Lower lobe of right lung (tissue), 2 donors: Measurements from ENCODE around the gene GMDS. TPM values are rescaled to one million over a fixed set of nuclear protein-coding genes. Genes with fewer than 3 reads are reported as not detected.

ENCODE experiments used
- ATAC-seq, 2 donors: fragments of 200-7000 bp; cut with Tn5 transposase; one replicate each; pipeline ENCODE4 v1.9.1; 2020 to 2022; ENCODE audit warnings: mild to moderate bottlenecking in 2 of 2, moderate library complexity in 2 of 2
- DNase-seq: peaks from one replicate; pipeline ENCODE4 v3.0.0-alpha.2; 2020
- H3K27ac ChIP-seq: fragments of 200-600 bp; one replicate; pipeline ENCODE4 v1.8.0; 2022
- H3K27me3 ChIP-seq: fragments of 200-600 bp; one replicate; pipeline ENCODE4 v1.8.0; 2022; ENCODE audit warnings: low read depth
- H3K36me3 ChIP-seq: fragments of 200-600 bp; one replicate; pipeline ENCODE4 v1.8.0; 2022; ENCODE audit warnings: mild to moderate bottlenecking
- H3K4me1 ChIP-seq: fragments of 200-600 bp; one replicate; pipeline ENCODE4 v1.8.0; 2022
- H3K4me3 ChIP-seq: fragments of 200-600 bp; one replicate; pipeline ENCODE4 v1.8.0; 2022; ENCODE audit warnings: mild to moderate bottlenecking
- H3K9me3 ChIP-seq: fragments of 200-600 bp; one replicate; pipeline ENCODE4 v1.8.0; 2022
- CTCF ChIP-seq: fragments of 200-600 bp; IDR thresholded peaks from one replicate; pipeline ENCODE4 v1.8.0; 2022; ENCODE audit warnings: antibody characterized with exemption, mild to moderate bottlenecking
- intact Hi-C: fragments of 100-400 bp; cut with DNase I; formaldehyde crosslinking; loops from one replicate; pipeline ENCODE4 v1.11.0; 2022
- total RNA-seq: library from RNA; stranded (reverse); fragmentation: NEBNext Ultra II Directional; extraction: Animal tissue kit (Norgen Biotek cat#: 25700); gene quantifications from one replicate; pipeline ENCODE4 v1.2.1, GENCODE V29; 2021
- donor health status: DM: no; HTN: yes; CAD: no; lungs with severe emphysema.

The GMDS gene
- total RNA-seq, 1 donor from 2014 or later = 12.7 TPM

- DNase-seq (peak; percentile 43), ATAC-seq (peak; percentile 22 to 58)
- Histone ChIP-seq H3K4me3 (no peak overlapping the region), H3K4me1 (peaks cover 10% of the 10 kb centered on the region), H3K9me3 (no peaks in the 10 kb centered on the region), H3K27me3 (no peaks in the 10 kb centered on the region), H3K27ac (no peak overlapping the region), H3K36me3 (no peaks in the 10 kb centered on the region)
- no peak for TF ChIP-seq CTCF
- intact Hi-C loops = no loop called here
Measured at GRCh38 chr6:2124260-2124709, 121.1 kb downstream of the GMDS start.

GRCh38 chr6:2120912-2121311, 124.5 kb downstream of the GMDS start:
- Histone ChIP-seq H3K9me3 (no peaks in the 10 kb centered on the region), H3K4me1 (no peaks in the 10 kb centered on the region), H3K27ac (no peak overlapping the region), H3K4me3 (no peak overlapping the region), H3K27me3 (no peaks in the 10 kb centered on the region), H3K36me3 (no peaks in the 10 kb centered on the region)
- no peak for TF ChIP-seq CTCF
- ATAC-seq = no peak
- DNase-seq = no peak
- intact Hi-C loops = no loop called here

- Histone ChIP-seq H3K4me1 (no peaks in the 10 kb centered on the region), H3K4me3 (no peak overlapping the region), H3K27me3 (no peaks in the 10 kb centered on the region), H3K9me3 (no peaks in the 10 kb centered on the region), H3K27ac (no peak overlapping the region), H3K36me3 (no peaks in the 10 kb centered on the region)
- DNase-seq = no peak
- no peak for TF ChIP-seq CTCF
- intact Hi-C loops = no loop called here
- ATAC-seq = no peak
Measured at GRCh38 chr6:2119275-2119674, 126.1 kb downstream of the GMDS start.

- H3K36me3 ChIP-seq = no peaks in the 10 kb centered on the region
- no peaks in the 10 kb centered on the region for H3K9me3 ChIP-seq
- H3K4me3 ChIP-seq = no peak overlapping the region
- intact Hi-C loops = no loop called here
- ATAC-seq = no peak
- TF ChIP-seq CTCF = no peak
- no peaks in the 10 kb centered on the region for H3K27me3 ChIP-seq
- H3K27ac ChIP-seq = no peak overlapping the region
- DNase-seq = no peak
- no peaks in the 10 kb centered on the region for H3K4me1 ChIP-seq
Measured at GRCh38 chr6:2118136-2118535, 127.3 kb downstream of the GMDS start.

- Histone ChIP-seq H3K27ac (no peak overlapping the region), H3K4me3 (no peak overlapping the region), H3K4me1 (no peaks in the 10 kb centered on the region), H3K9me3 (no peaks in the 10 kb centered on the region), H3K36me3 (no peaks in the 10 kb centered on the region), H3K27me3 (no peaks in the 10 kb centered on the region)
- ATAC-seq (no peak), DNase-seq (no peak)
- intact Hi-C loops = no loop called here
- TF ChIP-seq CTCF = no peak
Measured at GRCh38 chr6:2117447-2117846, 128.0 kb downstream of the GMDS start.

- H3K9me3 ChIP-seq = no peaks in the 10 kb centered on the region
- DNase-seq = no peak
- H3K4me1 ChIP-seq = peaks cover under 1% of the 10 kb centered on the region
- H3K27me3 ChIP-seq = no peaks in the 10 kb centered on the region
- H3K4me3 ChIP-seq = no peak overlapping the region
- H3K36me3 ChIP-seq = no peaks in the 10 kb centered on the region
- ATAC-seq = no peak
- intact Hi-C loops = no loop called here
- no peak for TF ChIP-seq CTCF
- no peak overlapping the region for H3K27ac ChIP-seq
Measured at GRCh38 chr6:2116496-2116895, 128.9 kb downstream of the GMDS start.
